ENCODE data around the gene USP49. TPM values are rescaled to one million over a fixed set of nuclear protein-coding genes. Genes with fewer than 3 reads are reported as not detected.

The USP49 gene
- total RNA-seq, 1 experiment from 2014 or later = 10.7 TPM

GRCh38 chr6:41878246-41878645 lies 16.9 kb downstream of the USP49 start:
- Histone ChIP-seq H3K79me2 (ENCODE audit: low read length) (peaks cover 39% of the 10 kb centered on the region), H3K36me3 (ENCODE audit: insufficient read depth, low read length) (no peaks in the 10 kb centered on the region), H3K9ac (ENCODE audit: low read length) (no peak overlapping the region), H3K4me2 (ENCODE audit: low read depth, low read length, poor library complexity, severe bottlenecking) (no peak overlapping the region), H2AFZ (ENCODE audit: low read length) (no peak overlapping the region), H3K4me1 (ENCODE audit: low read length) (no peaks in the 10 kb centered on the region), H4K20me1 (ENCODE audit: insufficient read depth, low read depth, low read length) (no peaks in the 10 kb centered on the region), H3K27ac (ENCODE audit: low read length) (no peak overlapping the region), H3K4me3 (ENCODE audit: low read length) (no peak overlapping the region), H3K27me3 (ENCODE audit: low read length) (no peaks in the 10 kb centered on the region), H3K9me3 (ENCODE audit: low read length) (no peaks in the 10 kb centered on the region), H3K9me2 (replicated peaks; ENCODE audit: insufficient read depth, low read length) (no peaks in the 10 kb centered on the region)
- DNase-seq = no peak

GRCh38 chr6:41877051-41877680 lies 18.0 kb downstream of the USP49 start:
- H3K4me1 ChIP-seq (ENCODE audit: low read length) = no peaks in the 10 kb centered on the region
- H4K20me1 ChIP-seq (ENCODE audit: insufficient read depth, low read depth, low read length) = no peaks in the 10 kb centered on the region
- no peaks in the 10 kb centered on the region for H3K9me2 ChIP-seq (replicated peaks; ENCODE audit: insufficient read depth, low read length)
- no peak overlapping the region for H3K27ac ChIP-seq (ENCODE audit: low read length)
- H3K9ac ChIP-seq (ENCODE audit: low read length) = no peak overlapping the region
- H3K27me3 ChIP-seq (ENCODE audit: low read length) = no peaks in the 10 kb centered on the region
- H2AFZ ChIP-seq (ENCODE audit: low read length) = no peak overlapping the region
- no peaks in the 10 kb centered on the region for H3K9me3 ChIP-seq (ENCODE audit: low read length)
- no peak overlapping the region for H3K4me2 ChIP-seq (ENCODE audit: low read depth, low read length, poor library complexity, severe bottlenecking)
- no peak for DNase-seq
- H3K79me2 ChIP-seq (ENCODE audit: low read length) = peaks cover 35% of the 10 kb centered on the region
- H3K36me3 ChIP-seq (ENCODE audit: insufficient read depth, low read length) = no peaks in the 10 kb centered on the region
- H3K4me3 ChIP-seq (ENCODE audit: low read length) = no peak overlapping the region

- H3K9me2 ChIP-seq (replicated peaks; ENCODE audit: insufficient read depth, low read length) = no peaks in the 10 kb centered on the region
- no peak overlapping the region for H3K9ac ChIP-seq (ENCODE audit: low read length)
- no peaks in the 10 kb centered on the region for H3K27me3 ChIP-seq (ENCODE audit: low read length)
- H3K36me3 ChIP-seq (ENCODE audit: insufficient read depth, low read length) = peaks cover 5% of the 10 kb centered on the region; the same call in 1 of the 2 replicates
- H3K9me3 ChIP-seq (ENCODE audit: low read length) = no peaks in the 10 kb centered on the region
- no peak overlapping the region for H3K27ac ChIP-seq (ENCODE audit: low read length)
- peaks cover 5% of the 10 kb centered on the region; the same call in 1 of the 2 replicates for H3K4me1 ChIP-seq (ENCODE audit: low read length)
- no peaks in the 10 kb centered on the region for H4K20me1 ChIP-seq (ENCODE audit: insufficient read depth, low read depth, low read length)
- H3K4me2 ChIP-seq (ENCODE audit: low read depth, low read length, poor library complexity, severe bottlenecking) = no peak overlapping the region
- H3K79me2 ChIP-seq (ENCODE audit: low read length) = peaks cover 28% of the 10 kb centered on the region; the same call in 1 of the 2 replicates
- no peak overlapping the region for H2AFZ ChIP-seq (ENCODE audit: low read length)
- DNase-seq = no peak
- H3K4me3 ChIP-seq (ENCODE audit: low read length) = no peak overlapping the region
Measured at GRCh38 chr6:41874741-41875140, 20.4 kb downstream of the USP49 start.

- Histone ChIP-seq H3K9me3 (ENCODE audit: low read length) (no peaks in the 10 kb centered on the region), H3K4me1 (ENCODE audit: low read length) (peaks cover 5% of the 10 kb centered on the region; the same call in 1 of the 2 replicates), H3K4me3 (ENCODE audit: low read length) (no peak overlapping the region), H4K20me1 (ENCODE audit: insufficient read depth, low read depth, low read length) (no peaks in the 10 kb centered on the region), H3K79me2 (ENCODE audit: low read length) (peaks cover 16% of the 10 kb centered on the region; the same call in 1 of the 2 replicates), H3K27me3 (ENCODE audit: low read length) (no peaks in the 10 kb centered on the region), H3K9me2 (replicated peaks; ENCODE audit: insufficient read depth, low read length) (no peaks in the 10 kb centered on the region), H2AFZ (ENCODE audit: low read length) (no peak overlapping the region), H3K36me3 (ENCODE audit: insufficient read depth, low read length) (peaks cover 5% of the 10 kb centered on the region; the same call in 1 of the 2 replicates), H3K4me2 (ENCODE audit: low read depth, low read length, poor library complexity, severe bottlenecking) (no peak overlapping the region), H3K9ac (ENCODE audit: low read length) (no peak overlapping the region), H3K27ac (ENCODE audit: low read length) (no peak overlapping the region)
- DNase-seq = no peak
Measured at GRCh38 chr6:41872147-41872546, 23.0 kb downstream of the USP49 start.

- Histone ChIP-seq H3K4me3 (ENCODE audit: low read length) (no peak overlapping the region), H2AFZ (ENCODE audit: low read length) (no peak overlapping the region), H3K4me2 (ENCODE audit: low read depth, low read length, poor library complexity, severe bottlenecking) (no peak overlapping the region), H3K9me3 (ENCODE audit: low read length) (no peaks in the 10 kb centered on the region), H3K27me3 (ENCODE audit: low read length) (no peaks in the 10 kb centered on the region), H3K79me2 (ENCODE audit: low read length) (peaks cover 20% of the 10 kb centered on the region), H3K9me2 (replicated peaks; ENCODE audit: insufficient read depth, low read length) (no peaks in the 10 kb centered on the region), H3K4me1 (ENCODE audit: low read length) (peaks cover 5% of the 10 kb centered on the region; the same call in 1 of the 2 replicates), H3K9ac (ENCODE audit: low read length) (no peak overlapping the region), H3K36me3 (ENCODE audit: insufficient read depth, low read length) (peaks cover 5% of the 10 kb centered on the region; the same call in 1 of the 2 replicates), H4K20me1 (ENCODE audit: insufficient read depth, low read depth, low read length) (no peaks in the 10 kb centered on the region), H3K27ac (ENCODE audit: low read length) (no peak overlapping the region)
- DNase-seq = no peak
Measured at GRCh38 chr6:41871691-41872090, 23.5 kb downstream of the USP49 start.

GRCh38 chr6:41859356-41859755 lies 35.8 kb downstream of the USP49 start:
- Histone ChIP-seq H4K20me1 (ENCODE audit: insufficient read depth, low read depth, low read length) (no peaks in the 10 kb centered on the region), H3K9me2 (replicated peaks; ENCODE audit: insufficient read depth, low read length) (no peaks in the 10 kb centered on the region), H3K9me3 (ENCODE audit: low read length) (no peaks in the 10 kb centered on the region), H3K9ac (ENCODE audit: low read length) (no peak overlapping the region), H3K27me3 (ENCODE audit: low read length) (no peaks in the 10 kb centered on the region), H2AFZ (ENCODE audit: low read length) (no peak overlapping the region), H3K4me2 (ENCODE audit: low read depth, low read length, poor library complexity, severe bottlenecking) (no peak overlapping the region), H3K4me3 (ENCODE audit: low read length) (no peak overlapping the region), H3K4me1 (ENCODE audit: low read length) (no peaks in the 10 kb centered on the region), H3K79me2 (ENCODE audit: low read length) (peaks cover 4% of the 10 kb centered on the region; the same call in 1 of the 2 replicates), H3K27ac (ENCODE audit: low read length) (no peak overlapping the region), H3K36me3 (ENCODE audit: insufficient read depth, low read length) (no peaks in the 10 kb centered on the region)
- DNase-seq = no peak

GRCh38 chr6:41858703-41859102 lies 36.5 kb downstream of the USP49 start:
- H4K20me1 ChIP-seq (ENCODE audit: insufficient read depth, low read depth, low read length) = no peaks in the 10 kb centered on the region
- H3K4me2 ChIP-seq (ENCODE audit: low read depth, low read length, poor library complexity, severe bottlenecking) = no peak overlapping the region
- no peaks in the 10 kb centered on the region for H3K9me2 ChIP-seq (replicated peaks; ENCODE audit: insufficient read depth, low read length)

GRCh38 chr6:41850861-41851260 lies 44.3 kb downstream of the USP49 start:
- no peak for DNase-seq

More at GRCh38 chr6:41858703-41859102, 36.5 kb downstream of the USP49 start:
- Histone ChIP-seq H2AFZ (ENCODE audit: low read length) (no peak overlapping the region), H3K79me2 (ENCODE audit: low read length) (peaks cover 4% of the 10 kb centered on the region; the same call in 1 of the 2 replicates), H3K9me3 (ENCODE audit: low read length) (no peaks in the 10 kb centered on the region), H3K27me3 (ENCODE audit: low read length) (no peaks in the 10 kb centered on the region), H3K4me1 (ENCODE audit: low read length) (no peaks in the 10 kb centered on the region), H3K27ac (ENCODE audit: low read length) (no peak overlapping the region), H3K4me3 (ENCODE audit: low read length) (no peak overlapping the region), H3K9ac (ENCODE audit: low read length) (no peak overlapping the region), H3K36me3 (ENCODE audit: insufficient read depth, low read length) (no peaks in the 10 kb centered on the region)
- no peak for DNase-seq

More at GRCh38 chr6:41850861-41851260, 44.3 kb downstream of the USP49 start:
- Histone ChIP-seq H3K27ac (ENCODE audit: low read length) (peak overlapping the region; percentile 37), H3K79me2 (ENCODE audit: low read length) (0 out of 2 replicates have a peak, but pooled peaks cover 5% of the 10 kb centered on the region), H3K36me3 (ENCODE audit: insufficient read depth, low read length) (0 out of 2 replicates have a peak, but pooled peaks cover 7% of the 10 kb centered on the region), H3K27me3 (ENCODE audit: low read length) (no peaks in the 10 kb centered on the region), H3K4me1 (ENCODE audit: low read length) (peaks cover 6% of the 10 kb centered on the region), H3K4me3 (ENCODE audit: low read length) (no peak overlapping the region), H3K4me2 (ENCODE audit: low read depth, low read length, poor library complexity, severe bottlenecking) (no peak overlapping the region), H3K9me2 (replicated peaks; ENCODE audit: insufficient read depth, low read length) (no peaks in the 10 kb centered on the region), H2AFZ (ENCODE audit: low read length) (no peak overlapping the region), H3K9me3 (ENCODE audit: low read length) (no peaks in the 10 kb centered on the region), H4K20me1 (ENCODE audit: insufficient read depth, low read depth, low read length) (no peaks in the 10 kb centered on the region), H3K9ac (ENCODE audit: low read length) (no peak overlapping the region)

Measured in Karpas-422 (cell line).